Measurements from ENCODE around the gene TTLL12.

TTLL12 gene

DNA sequence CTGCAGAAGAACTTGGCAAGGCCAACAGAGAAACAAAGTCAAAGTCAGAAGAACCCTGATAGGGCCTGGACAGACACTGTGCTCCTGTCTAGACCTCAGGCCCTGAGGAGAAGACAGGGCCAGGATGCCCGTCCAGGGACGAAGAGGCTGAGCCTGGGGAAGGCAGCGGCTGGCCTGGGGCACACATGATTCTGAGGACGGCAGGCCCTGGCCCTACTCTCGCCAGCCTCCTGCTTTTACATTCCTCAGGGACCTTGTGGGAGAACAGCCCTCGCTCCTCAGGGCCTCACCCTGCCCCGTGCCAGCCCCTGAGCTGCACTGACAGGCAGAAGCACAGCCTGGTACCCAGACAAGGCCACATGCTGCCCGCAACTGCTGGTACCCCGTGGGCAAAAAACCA is 43.6 kb upstream of the TTLL12 start:
- Histone ChIP-seq H3K79me2 (ENCODE audit: low read length) (no peaks in the 10 kb centered on the region), H3K27me3 (replicated peaks; ENCODE audit: insufficient read depth, low read length) (no peaks in the 10 kb centered on the region; the same call in 1 of the 2 replicates), H3K36me3 (replicated peaks; ENCODE audit: insufficient read depth, low read length) (no peaks in the 10 kb centered on the region), H3K9me2 (replicated peaks; ENCODE audit: insufficient read depth, low read length) (no peaks in the 10 kb centered on the region), H3K4me2 (ENCODE audit: low read depth, low read length) (no peak overlapping the region), H2AFZ (ENCODE audit: low read length) (no peak overlapping the region), H4K20me1 (ENCODE audit: insufficient read depth, low read length) (no peaks in the 10 kb centered on the region), H3K4me3 (ENCODE audit: low read length) (no peak overlapping the region), H3K27ac (ENCODE audit: low read length) (no peak overlapping the region), H3K4me1 (ENCODE audit: low read length) (no peaks in the 10 kb centered on the region), H3K9ac (ENCODE audit: low read length) (no peak overlapping the region), H3F3A (ENCODE audit: insufficient read depth, low read length) (no peaks in the 10 kb centered on the region), H3K9me3 (replicated peaks; ENCODE audit: insufficient read depth, low read length) (no peaks in the 10 kb centered on the region)
- no peak for TF ChIP-seq EZH2phosphoT487 (IDR thresholded peaks at IDR 0.05; ENCODE audit: low read length)
- no peak for DNase-seq

DNA sequence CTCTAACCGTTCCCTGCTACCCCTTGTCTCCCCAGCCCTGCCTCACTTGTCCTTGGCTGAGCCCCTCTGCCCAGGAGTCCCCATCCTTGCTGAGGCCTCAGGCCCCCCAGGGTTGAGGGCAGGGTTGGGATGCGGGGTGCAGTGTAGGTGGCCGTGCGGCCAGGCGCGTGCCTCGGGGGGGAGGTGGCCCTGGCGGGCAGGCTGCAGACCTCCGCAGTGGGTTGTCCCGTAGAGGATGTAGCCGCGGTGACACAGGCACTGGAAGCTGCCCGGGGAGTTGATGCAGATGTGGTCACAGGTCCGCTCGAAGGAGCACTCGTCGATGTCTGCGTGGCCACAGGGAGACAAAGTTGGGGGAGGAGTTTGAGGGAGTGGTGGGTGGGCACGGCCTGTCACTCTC is 41.9 kb upstream of the TTLL12 start:
- Histone ChIP-seq H3K4me3 (ENCODE audit: low read length) (no peak overlapping the region), H3K9me3 (replicated peaks; ENCODE audit: insufficient read depth, low read length) (no peaks in the 10 kb centered on the region), H3K36me3 (replicated peaks; ENCODE audit: insufficient read depth, low read length) (no peaks in the 10 kb centered on the region), H3F3A (ENCODE audit: insufficient read depth, low read length) (no peaks in the 10 kb centered on the region), H3K4me1 (ENCODE audit: low read length) (no peaks in the 10 kb centered on the region), H3K4me2 (ENCODE audit: low read depth, low read length) (no peak overlapping the region), H2AFZ (ENCODE audit: low read length) (no peak overlapping the region), H3K9ac (ENCODE audit: low read length) (no peak overlapping the region), H3K27me3 (replicated peaks; ENCODE audit: insufficient read depth, low read length) (peaks cover 6% of the 10 kb centered on the region), H3K9me2 (replicated peaks; ENCODE audit: insufficient read depth, low read length) (no peaks in the 10 kb centered on the region), H4K20me1 (ENCODE audit: insufficient read depth, low read length) (no peaks in the 10 kb centered on the region), H3K27ac (ENCODE audit: low read length) (no peak overlapping the region), H3K79me2 (ENCODE audit: low read length) (no peaks in the 10 kb centered on the region)
- TF ChIP-seq EZH2phosphoT487 (IDR thresholded peaks at IDR 0.05; ENCODE audit: low read length): no peak
- no peak for TF ChIP-seq EZH2 (optimal IDR thresholded peaks at IDR 0.05; ENCODE audit: low read depth, low read length)
- TF ChIP-seq, protein P1, sequence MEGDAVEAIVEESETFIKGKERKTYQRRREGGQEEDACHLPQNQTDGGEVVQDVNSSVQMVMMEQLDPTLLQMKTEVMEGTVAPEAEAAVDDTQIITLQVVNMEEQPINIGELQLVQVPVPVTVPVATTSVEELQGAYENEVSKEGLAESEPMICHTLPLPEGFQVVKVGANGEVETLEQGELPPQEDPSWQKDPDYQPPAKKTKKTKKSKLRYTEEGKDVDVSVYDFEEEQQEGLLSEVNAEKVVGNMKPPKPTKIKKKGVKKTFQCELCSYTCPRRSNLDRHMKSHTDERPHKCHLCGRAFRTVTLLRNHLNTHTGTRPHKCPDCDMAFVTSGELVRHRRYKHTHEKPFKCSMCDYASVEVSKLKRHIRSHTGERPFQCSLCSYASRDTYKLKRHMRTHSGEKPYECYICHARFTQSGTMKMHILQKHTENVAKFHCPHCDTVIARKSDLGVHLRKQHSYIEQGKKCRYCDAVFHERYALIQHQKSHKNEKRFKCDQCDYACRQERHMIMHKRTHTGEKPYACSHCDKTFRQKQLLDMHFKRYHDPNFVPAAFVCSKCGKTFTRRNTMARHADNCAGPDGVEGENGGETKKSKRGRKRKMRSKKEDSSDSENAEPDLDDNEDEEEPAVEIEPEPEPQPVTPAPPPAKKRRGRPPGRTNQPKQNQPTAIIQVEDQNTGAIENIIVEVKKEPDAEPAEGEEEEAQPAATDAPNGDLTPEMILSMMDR (IDR thresholded peaks at IDR 0.05; ENCODE audit: low read length): no peak
- DNase-seq: no peak

DNA sequence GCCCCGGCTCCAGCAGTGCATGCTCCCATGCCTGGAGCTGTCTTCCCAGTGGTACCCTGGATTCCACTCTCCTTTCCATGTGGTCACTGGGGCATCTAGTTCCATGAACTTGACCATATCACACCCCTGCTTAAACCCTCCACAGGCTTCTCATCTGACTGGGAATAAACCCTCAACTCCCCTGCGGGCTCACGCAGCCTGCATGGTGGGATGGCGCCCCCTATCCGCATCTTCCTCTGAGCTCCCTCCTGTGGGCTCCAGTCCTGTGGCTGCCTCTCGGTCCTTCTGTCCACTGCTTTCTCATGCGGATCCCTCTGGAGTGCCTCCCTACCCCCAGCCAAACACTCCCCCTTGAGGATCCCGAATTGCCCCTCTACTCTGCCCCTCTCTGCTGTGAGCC is 41.4 kb upstream of the TTLL12 start:
- no peaks in the 10 kb centered on the region for H3K9me2 ChIP-seq (replicated peaks; ENCODE audit: insufficient read depth, low read length)
- H3K27me3 ChIP-seq (replicated peaks; ENCODE audit: insufficient read depth, low read length): peaks cover 6% of the 10 kb centered on the region
- no peaks in the 10 kb centered on the region for H3K79me2 ChIP-seq (ENCODE audit: low read length)
- no peaks in the 10 kb centered on the region for H3F3A ChIP-seq (ENCODE audit: insufficient read depth, low read length)
- H3K27ac ChIP-seq (ENCODE audit: low read length): no peak overlapping the region
- no peak overlapping the region for H2AFZ ChIP-seq (ENCODE audit: low read length)
- H3K4me2 ChIP-seq (ENCODE audit: low read depth, low read length): no peak overlapping the region
- H3K4me3 ChIP-seq (ENCODE audit: low read length): no peak overlapping the region
- DNase-seq: no peak
- TF ChIP-seq, protein P1 (IDR thresholded peaks at IDR 0.05; ENCODE audit: low read length): peak; percentile 34
- no peak for TF ChIP-seq EZH2 (optimal IDR thresholded peaks at IDR 0.05; ENCODE audit: low read depth, low read length)
- no peaks in the 10 kb centered on the region for H4K20me1 ChIP-seq (ENCODE audit: insufficient read depth, low read length)
- H3K36me3 ChIP-seq (replicated peaks; ENCODE audit: insufficient read depth, low read length): no peaks in the 10 kb centered on the region
- H3K4me1 ChIP-seq (ENCODE audit: low read length): no peaks in the 10 kb centered on the region
- H3K9ac ChIP-seq (ENCODE audit: low read length): no peak overlapping the region
- H3K9me3 ChIP-seq (replicated peaks; ENCODE audit: insufficient read depth, low read length): no peaks in the 10 kb centered on the region

DNA sequence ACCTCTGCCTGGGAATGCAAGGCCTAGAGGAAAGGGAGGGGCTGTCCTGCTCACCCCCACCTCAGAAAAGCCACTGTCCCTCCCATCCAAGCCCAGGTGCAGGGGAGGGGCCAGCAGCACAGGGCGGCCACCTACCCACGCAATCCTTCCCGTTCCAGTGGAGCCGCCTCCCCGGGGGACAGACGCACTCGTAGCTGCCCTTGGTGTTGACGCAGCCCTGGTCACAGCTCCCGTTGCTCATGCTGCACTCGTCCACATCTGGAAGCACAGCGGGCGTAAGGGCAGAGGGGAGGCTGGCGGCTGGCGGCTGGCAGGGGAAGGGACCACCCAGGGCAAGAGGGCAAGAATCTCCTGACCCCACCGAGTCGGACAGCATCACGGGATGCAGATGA is 40.3 kb upstream of the TTLL12 start:
- Histone ChIP-seq H2AFZ (ENCODE audit: low read length) (no peak overlapping the region), H3K4me2 (ENCODE audit: low read depth, low read length) (no peak overlapping the region), H4K20me1 (ENCODE audit: insufficient read depth, low read length) (no peaks in the 10 kb centered on the region), H3K9me2 (replicated peaks; ENCODE audit: insufficient read depth, low read length) (no peaks in the 10 kb centered on the region), H3K4me1 (ENCODE audit: low read length) (no peaks in the 10 kb centered on the region), H3K27ac (ENCODE audit: low read length) (no peak overlapping the region), H3K9ac (ENCODE audit: low read length) (no peak overlapping the region), H3K36me3 (replicated peaks; ENCODE audit: insufficient read depth, low read length) (no peaks in the 10 kb centered on the region), H3K27me3 (replicated peaks; ENCODE audit: insufficient read depth, low read length) (peaks cover 6% of the 10 kb centered on the region), H3K79me2 (ENCODE audit: low read length) (no peaks in the 10 kb centered on the region), H3F3A (ENCODE audit: insufficient read depth, low read length) (no peaks in the 10 kb centered on the region), H3K4me3 (ENCODE audit: low read length) (no peak overlapping the region), H3K9me3 (replicated peaks; ENCODE audit: insufficient read depth, low read length) (no peaks in the 10 kb centered on the region)
- DNase-seq: no peak
- TF ChIP-seq EZH2phosphoT487 (IDR thresholded peaks at IDR 0.05; ENCODE audit: low read length): no peak
- TF ChIP-seq, protein P1 (IDR thresholded peaks at IDR 0.05; ENCODE audit: low read length): no peak
- TF ChIP-seq EZH2 (optimal IDR thresholded peaks at IDR 0.05; ENCODE audit: low read depth, low read length): no peak
